Measurements from ENCODE around the gene TRMT1L. TPM values are rescaled to one million over a fixed set of nuclear protein-coding genes. Genes with fewer than 3 reads are reported as not detected.

Gene TRMT1L
- total and polyA plus RNA-seq, 2 experiments from 2014 or later = 11.7 to 30.8 TPM

- H3F3A ChIP-seq (replicated peaks; ENCODE audit: low read depth) = no peaks in the 10 kb centered on the region
- no peak overlapping the region for H3K4me3 ChIP-seq
- H3K4me2 ChIP-seq = no peak overlapping the region
- no peak overlapping the region for H3K27ac ChIP-seq (ENCODE audit: low read depth)
- peaks cover 100% of the 10 kb centered on the region for H3K79me2 ChIP-seq (replicated peaks; ENCODE audit: insufficient read depth)
- DNase-seq (ENCODE audit: low spot score) = no peak
- H3K9me2 ChIP-seq (ENCODE audit: insufficient read depth) = no peaks in the 10 kb centered on the region
- H3K27me3 Mint-ChIP-seq (ENCODE audit: insufficient read depth, low read depth, poor library complexity) = peaks cover 9% of the 10 kb centered on the region
- no peaks in the 10 kb centered on the region for H3K27me3 ChIP-seq (ENCODE audit: insufficient read depth)
- no peaks in the 10 kb centered on the region; the same call in 2 of the 3 replicates for H3K9me3 Mint-ChIP-seq
- no peak for TF ChIP-seq JUNB (IDR thresholded peaks at IDR 0.05; ENCODE audit: unreplicated experiment)
- no peak for TF ChIP-seq STAT1 (IDR thresholded peaks at IDR 0.05; ENCODE audit: unreplicated experiment)
- no peak for TF ChIP-seq ZNF462 (CRISPR knock-in tag; IDR thresholded peaks at IDR 0.05)
- TF ChIP-seq NANOG (IDR thresholded peaks at IDR 0.05; ENCODE audit: borderline replicate concordance) = no peak
- TF ChIP-seq ETS1 (IDR thresholded peaks at IDR 0.05) = no peak
- no peak for TF ChIP-seq ZNF331 (CRISPR knock-in tag; IDR thresholded peaks at IDR 0.05; ENCODE audit: low read depth)
- no peak for TF ChIP-seq EZH2phosphoT487 (IDR thresholded peaks at IDR 0.05; ENCODE audit: unreplicated experiment)
- TF ChIP-seq POLR2AphosphoS5 (IDR thresholded peaks at IDR 0.05; ENCODE audit: low read depth) = no peak
- TF ChIP-seq REST (IDR thresholded peaks at IDR 0.05; ENCODE audit: unreplicated experiment) = no peak
- no peak for TF ChIP-seq CREB1 (CRISPR knock-in tag; IDR thresholded peaks at IDR 0.05; ENCODE audit: low read depth)
- no peak for TF ChIP-seq ZNF114 (CRISPR knock-in tag; IDR thresholded peaks at IDR 0.05)
- TF ChIP-seq EZH2 (IDR thresholded peaks at IDR 0.05; ENCODE audit: low read depth, unreplicated experiment) = no peak
- TF ChIP-seq CTCF (conservative IDR thresholded peaks at IDR 0.05; ENCODE audit: low read depth in 2 of 2) = no peak
- ATAC-seq = no peak
- peaks cover 15% of the 10 kb centered on the region for H3K4me1 ChIP-seq (ENCODE audit: insufficient read depth)
- 0 out of 2 replicates have a peak overlapping the region, but pooled peaks have one; percentile 57 for H3K27ac Mint-ChIP-seq
- no peaks in the 10 kb centered on the region for H3K36me3 ChIP-seq (ENCODE audit: insufficient read depth)
- no peak overlapping the region for H3K4me3 Mint-ChIP-seq
- peaks cover 31% of the 10 kb centered on the region for H3K4me1 Mint-ChIP-seq
- 0 out of 2 replicates have a peak, but pooled peaks cover 4% of the 10 kb centered on the region for H4K20me1 ChIP-seq (replicated peaks; ENCODE audit: insufficient read depth)
- H2AFZ ChIP-seq = no peak overlapping the region
- H3K36me3 Mint-ChIP-seq (ENCODE audit: low read depth) = peaks cover 6% of the 10 kb centered on the region; the same call in 2 of the 3 replicates
Observed at GRCh38 chr1:185080422-185080821, 76.3 kb downstream of the TRMT1L start.
